Activated T-cell treated with anti-CD3 and anti-CD28 coated beads, Interleukin-2, amount 50 U/mL, for 72 hours (primary cell): ENCODE data around the gene BRCC3. TPM values are rescaled to one million over a fixed set of nuclear protein-coding genes. Genes with fewer than 3 reads are reported as not detected.

ENCODE experiments used
- ATAC-seq, 2 donors: fragments of 150-1000 bp; cut with Tn5 transposase; replicated peaks in 1 of 2; 2 replicates each; pipeline ENCODE4 v1.10.0; 2021; ENCODE audit warnings: moderate library complexity in 2 of 2, mild to moderate bottlenecking in 1 of 2
- DNase-seq, 2 donors: peaks; one replicate each; pipeline ENCODE4 v3.0.0; 2021 to 2022; ENCODE audit warnings: mixed read lengths in 1 of 2
- H3K27ac Mint-ChIP-seq: one replicate; pipeline ENCODE4 v1.8.0; 2022; ENCODE audit warnings: mild to moderate bottlenecking, moderate library complexity, mixed read lengths
- H3K27me3 Mint-ChIP-seq: one replicate; pipeline ENCODE4 v1.8.0; 2022; ENCODE audit warnings: low read depth, mixed read lengths
- H3K36me3 Mint-ChIP-seq, 2 donors: one replicate each; pipeline ENCODE4 v1.8.0; 2022; ENCODE audit warnings: mixed read lengths in 2 of 2, mild to moderate bottlenecking in 1 of 2; ENCODE audit not compliant: insufficient read depth in 2 of 2
- H3K4me1 Mint-ChIP-seq: one replicate; pipeline ENCODE4 v1.8.0; 2022; ENCODE audit warnings: low read depth, mixed read lengths
- H3K4me3 Mint-ChIP-seq, 2 donors: one replicate each; pipeline ENCODE4 v1.8.0; 2022; ENCODE audit warnings: mild to moderate bottlenecking in 2 of 2, mixed read lengths in 2 of 2, moderate library complexity in 2 of 2
- H3K9me3 Mint-ChIP-seq, 2 donors: one replicate each; pipeline ENCODE4 v1.8.0; 2022; ENCODE audit warnings: mixed read lengths in 2 of 2
- total RNA-seq, 2 donors: library from RNA; stranded (reverse); gene quantifications; one replicate each; pipeline ENCODE4 v1.2.3, GENCODE V29; 2022

BRCC3 gene
- total RNA-seq, 2 donors from 2014 or later = 25.9 to 33.3 TPM

DNA sequence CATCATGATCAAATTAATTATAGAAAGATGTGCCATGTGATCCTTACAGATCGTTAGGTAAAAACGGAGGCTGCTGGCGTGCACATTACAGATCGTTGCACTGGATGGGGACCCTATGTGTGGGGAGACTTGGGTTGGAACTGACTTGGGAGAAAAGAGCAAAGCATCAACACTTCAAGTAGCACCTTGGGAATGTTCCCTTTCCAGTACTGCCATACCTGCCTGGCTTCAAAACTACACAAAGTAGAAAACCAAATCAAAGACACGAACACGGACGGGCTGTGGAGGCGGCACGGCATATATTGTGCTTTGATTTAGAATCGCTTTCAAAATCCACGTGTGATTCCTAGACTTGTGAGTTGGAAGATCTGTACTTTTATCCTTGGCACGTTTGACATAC lies 1.3 kb upstream of the BRCC3 start:
- Mint-ChIP-seq H3K36me3 (peaks cover 10 to 11% of the 10 kb centered on the region in 2 donors), H3K27me3 (no peaks in the 10 kb centered on the region), H3K4me3 (peak overlapping the region; percentile 81 to 88), H3K27ac (peak overlapping the region; percentile 64), H3K4me1 (peaks cover 63% of the 10 kb centered on the region), H3K9me3 (no peaks in the 10 kb centered on the region)
- DNase-seq (no peak), ATAC-seq (no peak)

DNA sequence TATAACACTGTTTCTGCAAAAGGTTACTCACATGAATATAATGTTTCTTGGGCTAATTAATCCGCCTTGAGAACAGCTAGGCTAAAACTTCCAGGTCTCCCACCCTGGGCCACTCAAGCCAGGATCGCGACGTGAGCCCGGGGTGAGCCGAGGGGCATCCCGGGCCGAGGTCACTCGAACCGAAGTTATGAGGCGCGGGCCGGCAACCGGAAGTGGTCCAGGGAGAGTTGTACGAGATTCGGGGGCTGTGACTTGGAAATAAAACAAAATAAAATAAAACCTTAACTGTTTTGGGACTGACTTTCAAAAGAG lies 689 bp upstream of the BRCC3 start:
- H3K9me3 Mint-ChIP-seq = no peaks in the 10 kb centered on the region
- peak overlapping the region; percentile 81 to 88 for H3K4me3 Mint-ChIP-seq
- peak overlapping the region; percentile 64 for H3K27ac Mint-ChIP-seq
- H3K36me3 Mint-ChIP-seq = peaks cover 16% of the 10 kb centered on the region in 2 donors
- DNase-seq (no peak), ATAC-seq (peak; percentile 6 to 21)
- H3K4me1 Mint-ChIP-seq = peaks cover 62% of the 10 kb centered on the region
- H3K27me3 Mint-ChIP-seq = no peaks in the 10 kb centered on the region

DNA sequence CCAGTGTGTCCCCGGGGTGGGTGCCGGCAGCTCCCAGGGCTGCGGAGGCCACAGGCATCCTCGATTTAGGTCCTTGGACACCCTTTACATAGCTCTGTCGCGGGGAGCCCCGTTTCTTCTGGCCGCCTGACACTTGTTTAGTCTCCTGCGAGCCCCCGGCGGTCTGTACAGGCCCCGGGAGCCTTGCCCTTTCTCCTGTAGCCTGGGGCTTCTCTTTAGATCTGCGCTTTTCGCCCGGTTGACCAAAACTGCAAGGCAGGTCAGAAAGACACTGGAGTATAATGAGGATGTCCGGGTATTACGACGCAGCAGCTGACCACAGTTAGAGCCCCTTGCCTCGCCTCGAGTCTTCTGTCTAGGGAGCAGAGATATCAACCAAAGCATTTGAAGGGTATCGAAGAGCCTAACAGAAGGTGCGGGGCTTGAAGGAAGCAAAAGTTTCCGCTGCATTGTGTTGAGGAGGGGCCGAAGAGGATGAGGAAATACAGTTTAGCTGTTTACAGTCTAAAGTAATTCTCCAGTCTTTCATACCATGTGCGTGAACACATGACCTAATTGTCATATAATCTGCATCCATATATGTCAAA lies 479 bp downstream of the BRCC3 start:
- H3K27ac Mint-ChIP-seq = peak overlapping the region; percentile 89
- H3K36me3 Mint-ChIP-seq = peaks cover 17% of the 10 kb centered on the region in 2 donors
- H3K4me1 Mint-ChIP-seq = peaks cover 60% of the 10 kb centered on the region
- H3K27me3 Mint-ChIP-seq = no peaks in the 10 kb centered on the region
- no peak for ATAC-seq
- H3K9me3 Mint-ChIP-seq = no peaks in the 10 kb centered on the region
- no peak for DNase-seq
- peak overlapping the region; percentile 91 to 97 for H3K4me3 Mint-ChIP-seq

DNA sequence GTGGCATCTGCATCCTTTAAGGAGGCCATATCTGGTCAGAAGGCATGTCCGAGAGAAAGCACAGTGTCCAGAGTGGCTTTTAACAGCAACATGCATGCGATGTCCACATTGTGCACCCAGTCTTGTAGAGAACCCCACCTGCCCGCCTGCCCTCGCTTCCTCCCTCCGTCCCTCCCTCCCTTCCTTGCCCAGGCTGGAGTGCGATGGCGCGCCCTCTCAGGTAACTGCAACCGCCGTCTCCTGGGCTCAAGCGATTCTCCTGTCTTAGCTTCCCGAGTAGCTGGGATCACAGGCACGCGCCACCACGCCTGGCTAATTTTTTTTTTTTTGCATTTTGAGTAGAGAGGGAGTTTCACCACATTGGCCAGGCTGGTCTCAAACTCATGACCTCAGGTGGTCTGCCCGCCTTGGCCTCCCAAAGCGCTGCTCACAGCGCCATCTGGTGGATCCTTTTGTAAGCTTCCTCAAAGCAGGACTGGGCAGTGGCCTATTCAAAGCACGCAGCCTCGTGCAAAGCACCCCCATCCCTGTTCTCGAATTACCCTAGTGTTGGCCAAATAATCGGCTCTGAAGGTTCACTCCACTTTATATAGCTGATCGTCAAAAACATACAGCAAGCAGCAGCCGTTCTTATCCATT lies 15.0 kb downstream of the BRCC3 start:
- peak; percentile 47 to 49 for DNase-seq
- Mint-ChIP-seq H3K27me3 (no peaks in the 10 kb centered on the region), H3K4me1 (no peaks in the 10 kb centered on the region), H3K9me3 (no peaks in the 10 kb centered on the region), H3K27ac (no peak overlapping the region), H3K4me3 (no peak overlapping the region), H3K36me3 (peaks cover 2% of the 10 kb centered on the region in 2 donors)
- ATAC-seq = peak in 1 of 2 donors; percentile 42

DNA sequence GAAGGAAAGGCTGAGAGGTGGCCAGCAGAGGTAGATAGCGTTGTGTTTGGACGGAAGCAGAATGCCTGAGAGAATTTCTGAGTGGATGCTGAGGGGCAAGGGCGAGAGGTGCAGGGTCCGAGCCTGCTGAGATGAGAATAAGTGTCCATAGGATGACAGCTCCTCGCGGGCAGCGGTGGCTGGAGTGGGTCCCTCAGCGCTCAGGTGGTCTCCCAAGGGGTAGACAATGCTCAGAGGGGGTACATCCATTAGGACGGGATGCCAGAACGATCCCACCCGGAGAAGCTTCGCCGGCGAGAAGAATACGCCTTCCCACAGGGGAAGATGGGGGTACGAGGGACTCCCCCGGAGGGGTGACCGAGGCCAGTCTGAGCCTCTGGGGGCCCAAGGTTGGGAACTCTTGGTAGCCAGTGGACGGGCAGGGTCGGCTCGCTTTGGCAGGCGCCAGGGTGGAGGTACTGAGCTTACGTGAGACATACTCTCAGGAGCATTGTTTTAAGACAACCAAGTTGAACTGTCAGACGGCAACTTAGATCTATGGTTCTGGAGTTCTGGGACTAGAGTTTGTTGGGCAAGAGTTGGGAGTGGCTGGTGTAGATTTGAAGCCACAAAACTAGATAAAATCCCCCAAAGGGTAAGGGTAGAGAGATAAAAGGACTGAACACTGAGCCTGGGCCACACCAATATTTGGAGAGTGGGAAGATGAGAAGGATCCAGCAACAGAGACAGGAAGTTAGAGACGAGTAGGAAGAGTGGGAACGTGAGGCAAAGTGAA lies 15.8 kb downstream of the BRCC3 start:
- Mint-ChIP-seq H3K27me3 (no peaks in the 10 kb centered on the region), H3K27ac (no peak overlapping the region), H3K4me3 (no peak overlapping the region), H3K4me1 (no peaks in the 10 kb centered on the region), H3K9me3 (no peaks in the 10 kb centered on the region), H3K36me3 (peaks cover 0 to 2% of the 10 kb centered on the region in 2 donors)
- ATAC-seq (no peak), DNase-seq (no peak)

DNA sequence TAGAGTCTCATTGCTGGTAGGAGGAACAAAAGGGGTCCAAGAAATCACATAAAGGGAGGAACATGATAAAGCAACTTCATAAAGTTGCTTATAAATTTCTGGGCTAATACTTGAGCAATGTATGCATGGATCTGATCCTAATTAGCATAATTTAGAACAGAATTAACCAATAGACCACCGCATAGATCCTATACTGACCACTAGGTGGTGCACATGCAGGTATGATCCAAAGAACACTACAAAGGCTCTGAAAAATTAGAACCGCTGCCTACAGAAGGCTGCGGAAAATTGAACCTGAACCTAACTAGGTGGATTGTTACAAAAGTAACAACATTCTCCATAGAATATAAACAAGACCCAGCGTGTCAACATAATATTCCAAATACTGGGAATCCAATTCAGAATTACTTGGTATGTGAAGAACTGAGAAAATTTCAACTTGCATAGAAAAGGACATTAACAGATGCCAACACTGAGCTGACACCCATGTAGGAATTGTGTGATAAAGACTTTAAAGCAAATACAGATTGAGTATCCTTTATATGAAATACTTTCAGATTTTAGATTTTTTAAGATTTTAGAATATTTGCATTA lies 23.3 kb downstream of the BRCC3 start:
- H3K27ac Mint-ChIP-seq = no peak overlapping the region
- H3K9me3 Mint-ChIP-seq = no peaks in the 10 kb centered on the region
- H3K4me1 Mint-ChIP-seq = no peaks in the 10 kb centered on the region
- peaks cover 1 to 6% of the 10 kb centered on the region in 2 donors for H3K36me3 Mint-ChIP-seq
- ATAC-seq (peak; percentile 58 to 65), DNase-seq (peak; percentile 5 to 16)
- no peaks in the 10 kb centered on the region for H3K27me3 Mint-ChIP-seq
- no peak overlapping the region for H3K4me3 Mint-ChIP-seq

DNA sequence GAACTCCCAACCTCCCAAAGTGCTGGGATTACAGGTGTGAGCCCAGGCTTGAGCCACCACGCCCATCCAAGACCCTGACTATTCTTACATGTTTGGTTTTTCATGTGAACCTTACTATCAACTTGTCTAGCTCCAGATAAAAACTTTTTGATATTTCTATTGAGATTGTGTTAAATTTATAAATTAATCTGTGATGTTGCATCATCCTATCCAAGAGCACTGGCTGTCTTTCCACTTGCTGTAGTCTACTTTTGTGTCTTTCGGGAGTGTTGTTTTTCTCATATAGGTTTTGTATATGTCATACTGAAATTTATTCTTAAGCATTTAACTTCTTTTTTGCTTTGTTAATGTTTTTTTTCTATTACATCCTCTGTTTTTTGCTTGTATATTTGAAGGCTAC lies 34.6 kb downstream of the BRCC3 start:
- H3K4me1 Mint-ChIP-seq = peaks cover 24% of the 10 kb centered on the region

DNA sequence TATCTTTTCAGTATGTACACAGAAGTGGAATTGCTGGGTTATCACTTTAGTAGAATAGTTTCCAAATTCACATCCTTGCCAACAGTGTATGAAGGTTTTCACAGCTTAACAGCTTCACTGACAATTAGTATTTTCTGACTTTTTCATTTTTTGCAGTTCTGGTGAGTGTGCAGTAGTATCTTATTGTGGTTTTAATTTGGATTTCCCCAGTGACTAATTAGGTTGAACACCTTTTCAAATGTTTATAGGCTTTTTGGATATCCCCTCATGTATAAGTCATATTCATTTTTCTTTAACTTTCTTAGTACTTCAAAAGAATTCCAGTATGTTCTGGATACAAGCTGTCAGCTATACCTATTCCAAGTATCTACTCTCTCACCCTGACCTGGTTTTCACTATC lies 37.1 kb downstream of the BRCC3 start:
- H3K4me1 Mint-ChIP-seq = peaks cover 23% of the 10 kb centered on the region
- H3K27me3 Mint-ChIP-seq = no peaks in the 10 kb centered on the region
- H3K27ac Mint-ChIP-seq = peak overlapping the region; percentile 85
- no peaks in the 10 kb centered on the region for H3K9me3 Mint-ChIP-seq
- ATAC-seq (peak; percentile 68 to 71), DNase-seq (no peak)
- peaks cover 4 to 6% of the 10 kb centered on the region in 2 donors for H3K36me3 Mint-ChIP-seq
- H3K4me3 Mint-ChIP-seq = peak overlapping the region in 1 of 2 donors; percentile 46

More for the DNA sequence above, 34.6 kb downstream of the BRCC3 start:
- Mint-ChIP-seq H3K27me3 (no peaks in the 10 kb centered on the region), H3K9me3 (no peaks in the 10 kb centered on the region), H3K36me3 (peaks cover 0 to 3% of the 10 kb centered on the region in 2 donors), H3K27ac (no peak overlapping the region), H3K4me3 (no peak overlapping the region)
- DNase-seq = no peak
- no peak for ATAC-seq

DNA sequence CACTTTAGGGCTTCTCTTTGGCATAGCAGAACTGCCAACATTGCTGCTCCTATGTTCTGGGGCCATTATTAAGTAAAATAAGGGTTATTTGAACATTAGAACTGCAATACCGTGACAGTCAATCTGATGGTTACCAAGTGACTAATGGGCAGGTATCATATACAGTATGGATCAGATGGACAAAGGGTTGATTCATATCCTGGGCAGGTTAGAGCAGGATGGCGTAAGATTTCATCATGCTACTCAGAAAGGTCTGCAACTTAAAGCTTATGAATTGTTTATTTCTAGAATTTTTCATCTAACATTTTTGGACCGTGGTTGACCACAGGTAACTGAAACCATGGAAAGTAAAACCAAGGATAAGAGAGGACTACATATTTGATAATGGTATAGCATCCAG lies 40.9 kb downstream of the BRCC3 start:
- DNase-seq = no peak
- Mint-ChIP-seq H3K27me3 (no peaks in the 10 kb centered on the region), H3K4me3 (no peak overlapping the region), H3K36me3 (peaks cover 4 to 12% of the 10 kb centered on the region in 2 donors), H3K4me1 (peaks cover 21% of the 10 kb centered on the region), H3K9me3 (no peaks in the 10 kb centered on the region), H3K27ac (no peak overlapping the region)
- ATAC-seq = peak in 1 of 2 donors; percentile 35

DNA sequence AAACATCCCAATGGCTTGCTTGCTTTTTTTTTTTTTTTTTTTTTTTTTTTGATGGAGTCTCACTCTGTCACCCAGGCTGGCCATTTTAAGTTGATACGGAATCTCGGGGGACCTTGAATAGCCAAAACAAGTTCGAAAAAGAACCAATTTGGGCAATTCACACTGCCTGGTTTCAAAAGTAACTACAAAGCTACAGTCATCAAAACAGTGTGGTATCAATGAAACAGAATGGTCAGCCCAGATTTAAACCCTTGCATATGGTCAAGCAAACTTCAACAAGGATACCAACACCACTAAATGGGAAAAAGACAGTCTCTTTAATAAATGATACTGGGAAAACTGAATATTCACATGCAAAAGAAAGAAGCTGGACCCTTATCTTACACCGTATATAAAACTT lies 41.8 kb downstream of the BRCC3 start:
- H3K9me3 Mint-ChIP-seq = no peaks in the 10 kb centered on the region
- ATAC-seq = no peak
- H3K4me1 Mint-ChIP-seq = peaks cover 15% of the 10 kb centered on the region

DNA sequence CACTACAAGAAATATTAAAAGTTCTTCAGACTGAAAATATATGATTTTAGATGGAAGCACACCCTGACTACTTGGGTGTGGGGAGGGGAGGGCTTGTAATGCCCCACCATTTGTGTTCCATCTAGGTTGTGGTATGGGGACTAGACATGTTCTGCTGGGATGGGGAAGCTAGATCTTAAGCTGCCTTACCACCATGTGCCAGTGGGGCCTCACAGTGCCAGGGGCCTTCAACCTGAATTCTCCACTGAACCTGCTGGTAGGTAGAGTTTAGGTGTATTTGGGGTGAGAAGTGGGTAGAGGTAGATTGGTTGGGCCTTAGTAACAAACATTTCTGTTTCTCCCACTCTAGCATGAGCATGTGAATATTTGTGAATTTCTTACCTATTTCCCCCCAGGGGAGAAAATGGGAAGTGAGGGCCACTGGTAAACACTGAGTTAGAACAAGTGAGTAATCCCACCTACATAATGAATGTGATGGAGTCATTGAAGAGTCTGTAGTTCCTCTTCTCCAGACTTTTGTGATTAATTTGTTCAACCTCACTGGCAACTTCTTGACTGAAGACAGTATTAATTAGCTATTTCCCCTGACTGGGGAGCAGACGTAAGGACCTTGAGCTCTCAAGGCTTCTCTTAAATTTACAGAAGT lies 44.0 kb downstream of the BRCC3 start:
- DNase-seq (no peak), ATAC-seq (no peak)
- Mint-ChIP-seq H3K4me1 (peaks cover 5% of the 10 kb centered on the region), H3K9me3 (no peaks in the 10 kb centered on the region), H3K4me3 (no peak overlapping the region), H3K27ac (no peak overlapping the region), H3K27me3 (no peaks in the 10 kb centered on the region), H3K36me3 (peaks cover 4 to 21% of the 10 kb centered on the region in 2 donors)

More for the DNA sequence above, 41.8 kb downstream of the BRCC3 start:
- Mint-ChIP-seq H3K27me3 (no peaks in the 10 kb centered on the region), H3K27ac (no peak overlapping the region), H3K36me3 (peaks cover 2 to 14% of the 10 kb centered on the region in 2 donors), H3K4me3 (no peak overlapping the region)
- DNase-seq = no peak

DNA sequence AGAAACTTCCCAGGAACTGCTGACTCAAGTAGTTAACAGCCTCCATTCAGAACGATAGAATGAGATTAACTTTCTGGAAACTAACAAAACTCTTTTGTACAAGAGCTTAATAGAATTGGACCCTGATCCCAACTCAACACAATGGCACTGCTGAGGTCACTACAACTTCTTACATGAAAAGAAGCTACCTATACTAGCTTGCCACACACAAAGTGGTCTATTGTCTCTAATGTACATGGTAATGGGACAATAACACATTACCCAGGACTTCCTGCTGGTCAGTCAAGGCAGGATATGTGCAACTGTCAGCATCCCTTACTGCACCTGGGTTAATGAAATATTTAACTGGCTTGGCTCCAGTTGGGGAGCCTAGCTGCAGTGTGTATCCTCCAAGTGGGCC lies 56.2 kb downstream of the BRCC3 start:
- ATAC-seq (no peak), DNase-seq (no peak)
- H3K36me3 Mint-ChIP-seq = peaks cover 8 to 16% of the 10 kb centered on the region in 2 donors
- H3K27me3 Mint-ChIP-seq = no peaks in the 10 kb centered on the region
- H3K4me1 Mint-ChIP-seq = no peaks in the 10 kb centered on the region
- peaks cover 2 to 6% of the 10 kb centered on the region in 2 donors for H3K9me3 Mint-ChIP-seq
- H3K27ac Mint-ChIP-seq = no peak overlapping the region
- H3K4me3 Mint-ChIP-seq = no peak overlapping the region

DNA sequence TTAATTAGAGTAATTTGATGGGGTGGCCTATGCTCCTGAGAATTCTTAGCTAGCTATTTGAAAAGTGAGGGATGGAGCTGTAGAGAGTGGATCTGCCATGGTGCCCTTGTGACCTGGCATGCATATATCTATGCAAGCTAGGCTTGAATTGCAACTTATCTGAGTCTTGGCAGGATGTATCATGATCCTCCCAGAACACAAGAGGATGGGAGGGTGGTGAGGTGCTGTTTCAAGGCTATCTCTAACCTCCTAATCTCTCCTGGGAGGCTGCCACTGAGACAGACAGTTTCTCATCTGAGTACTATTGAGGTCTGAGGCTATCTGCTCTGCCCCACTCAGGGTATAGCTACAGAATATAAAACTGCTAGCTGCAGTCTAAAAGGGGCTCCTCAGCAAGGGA lies 56.6 kb downstream of the BRCC3 start:
- peaks cover 2 to 6% of the 10 kb centered on the region in 2 donors for H3K9me3 Mint-ChIP-seq
- no peaks in the 10 kb centered on the region for H3K27me3 Mint-ChIP-seq
- H3K27ac Mint-ChIP-seq = no peak overlapping the region
- H3K4me3 Mint-ChIP-seq = no peak overlapping the region
- no peaks in the 10 kb centered on the region for H3K4me1 Mint-ChIP-seq
- ATAC-seq (no peak), DNase-seq (no peak)
- H3K36me3 Mint-ChIP-seq = peaks cover 8 to 14% of the 10 kb centered on the region in 2 donors
